Kidney (tissue), 14 donors: ENCODE measurements around the gene TSPAN11. TPM values are rescaled to one million over a fixed set of nuclear protein-coding genes. Genes with fewer than 3 reads are reported as not detected.

ENCODE experiments used
- DNase-seq, 5 donors: peaks; one replicate each; pipeline ENCODE4 v3.0.0-alpha.2; 2013 to 2020
- FAIRE-seq: peaks from 2 replicates; lab custom pipeline; 2012; peaks lifted over from hg19 to GRCh38; lab: Jason Lieb, UNC
- H3K27ac ChIP-seq, 2 donors: one replicate each; pipeline ENCODE4 v1.7.0; 2013; ENCODE audit warnings: low read depth in 2 of 2, low read length in 2 of 2, inconsistent platforms in 1 of 2
- H3K27me3 ChIP-seq: one replicate; pipeline ENCODE4 v1.7.1; 2013; ENCODE audit warnings: low read length, inconsistent platforms; ENCODE audit not compliant: control insufficient read depth, insufficient read depth
- H3K36me3 ChIP-seq, 3 donors: one replicate each; pipeline versions ENCODE4 v1.7.0 to v1.7.1; 2013; ENCODE audit warnings: low read length in 3 of 3, control low read depth in 1 of 3, inconsistent platforms in 1 of 3; ENCODE audit not compliant: insufficient read depth in 3 of 3, control insufficient read depth in 2 of 3
- H3K4me1 ChIP-seq, 3 donors: one replicate each; pipeline versions ENCODE4 v1.7.0 to v1.7.1; 2013; ENCODE audit warnings: low read length in 3 of 3, inconsistent platforms in 1 of 3, low read depth in 1 of 3; ENCODE audit not compliant: control insufficient read depth in 2 of 3, insufficient read depth in 2 of 3
- H3K4me3 ChIP-seq, 3 donors: one replicate each; pipeline versions ENCODE4 v1.7.0 to v1.8.1; 2013; ENCODE audit warnings: low read length in 3 of 3, control low read depth in 1 of 3, inconsistent platforms in 1 of 3
- H3K9ac ChIP-seq, 3 donors: one replicate each; pipeline versions ENCODE4 v1.7.0 to v1.7.1; 2013; ENCODE audit warnings: low read length in 3 of 3, control low read depth in 1 of 3, inconsistent platforms in 1 of 3
- H3K9me3 ChIP-seq, 3 donors: one replicate each; pipeline versions ENCODE4 v1.7.0 to v1.7.1; 2013; ENCODE audit warnings: low read length in 3 of 3, control low read depth in 1 of 3, inconsistent platforms in 1 of 3; ENCODE audit not compliant: control insufficient read depth in 2 of 3, insufficient read depth in 1 of 3
- intact Hi-C: fragments of 100-400 bp; cut with DNase I; formaldehyde crosslinking; loops from one replicate; pipeline ENCODE4 v1.11.1; 2022
- polyA plus RNA-seq: library from polyadenylated mRNA; stranded (reverse); fragments of 350-450 nt; fragmentation: Illumina TruSeq; extraction: RNeasy Lipid Tissue Mini Kit (QIAGEN cat#74804); gene quantifications from one replicate; pipeline ENCODE4 v1.2.3, GENCODE V29; 2014; ENCODE audit warnings: low read depth, low replicate concordance; ENCODE audit not compliant: insufficient read depth
- total RNA-seq: library from RNA; stranded (reverse); fragmentation: NEBNext Ultra II Directional; extraction: Animal tissue kit (Norgen Biotek cat#: 25700); gene quantifications from one replicate; pipeline ENCODE4 v1.2.1, GENCODE V29; 2021
- TF ChIP-seq, protein P1 (sequence below): IDR thresholded peaks from 3 replicates; pipeline ENCODE4 v1.5.1; 2012; ENCODE audit warnings: mild to moderate bottlenecking, moderate library complexity, borderline replicate concordance; ENCODE audit not compliant: insufficient read depth; ENCODE audit errors: extremely low read depth
- donor health status: control.
- donor health status: control.
- donor health status: control.
- donor health status: control.
- donor health status: control.
- donor health status: DM: yes; HTN: yes; CAD: no.
- donor health status: Normal renal cell carcinoma (clear cell type).

The TSPAN11 gene
- total and polyA plus RNA-seq, 2 donors from 2014 or later = 1.3 to 7.5 TPM

DNA sequence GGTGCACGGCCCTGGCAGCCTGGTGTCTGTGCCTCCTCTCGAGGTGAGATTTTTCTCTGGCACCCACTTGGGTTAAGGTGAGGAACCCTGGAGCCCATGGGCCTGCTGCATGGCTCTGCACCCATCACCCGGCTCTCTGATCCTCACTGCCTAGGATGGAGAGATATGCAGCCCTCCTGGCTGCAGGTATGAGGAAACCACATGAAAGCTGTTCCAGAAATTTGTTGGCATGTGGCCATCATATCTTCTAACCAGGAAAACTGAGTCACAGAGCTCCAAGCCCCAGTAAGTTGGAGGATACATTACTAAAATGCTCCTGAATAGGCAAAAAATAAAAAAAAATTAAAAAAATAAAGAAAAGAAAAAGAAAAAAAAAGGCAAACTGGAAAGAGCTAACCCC, 107.8 kb downstream of the TSPAN11 start:
- FAIRE-seq = no peak
- no peaks in the 10 kb centered on the region for H3K27me3 ChIP-seq
- H3K4me1 ChIP-seq = no peaks in the 10 kb centered on the region
- no peaks in the 10 kb centered on the region for H3K36me3 ChIP-seq
- TF ChIP-seq, protein P1, sequence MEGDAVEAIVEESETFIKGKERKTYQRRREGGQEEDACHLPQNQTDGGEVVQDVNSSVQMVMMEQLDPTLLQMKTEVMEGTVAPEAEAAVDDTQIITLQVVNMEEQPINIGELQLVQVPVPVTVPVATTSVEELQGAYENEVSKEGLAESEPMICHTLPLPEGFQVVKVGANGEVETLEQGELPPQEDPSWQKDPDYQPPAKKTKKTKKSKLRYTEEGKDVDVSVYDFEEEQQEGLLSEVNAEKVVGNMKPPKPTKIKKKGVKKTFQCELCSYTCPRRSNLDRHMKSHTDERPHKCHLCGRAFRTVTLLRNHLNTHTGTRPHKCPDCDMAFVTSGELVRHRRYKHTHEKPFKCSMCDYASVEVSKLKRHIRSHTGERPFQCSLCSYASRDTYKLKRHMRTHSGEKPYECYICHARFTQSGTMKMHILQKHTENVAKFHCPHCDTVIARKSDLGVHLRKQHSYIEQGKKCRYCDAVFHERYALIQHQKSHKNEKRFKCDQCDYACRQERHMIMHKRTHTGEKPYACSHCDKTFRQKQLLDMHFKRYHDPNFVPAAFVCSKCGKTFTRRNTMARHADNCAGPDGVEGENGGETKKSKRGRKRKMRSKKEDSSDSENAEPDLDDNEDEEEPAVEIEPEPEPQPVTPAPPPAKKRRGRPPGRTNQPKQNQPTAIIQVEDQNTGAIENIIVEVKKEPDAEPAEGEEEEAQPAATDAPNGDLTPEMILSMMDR = no peak
- H3K27ac ChIP-seq = no peak overlapping the region
- no peaks in the 10 kb centered on the region for H3K9me3 ChIP-seq
- no peak overlapping the region for H3K9ac ChIP-seq
- intact Hi-C loops = no loop called here
- no peak for DNase-seq
- no peak overlapping the region for H3K4me3 ChIP-seq

DNA sequence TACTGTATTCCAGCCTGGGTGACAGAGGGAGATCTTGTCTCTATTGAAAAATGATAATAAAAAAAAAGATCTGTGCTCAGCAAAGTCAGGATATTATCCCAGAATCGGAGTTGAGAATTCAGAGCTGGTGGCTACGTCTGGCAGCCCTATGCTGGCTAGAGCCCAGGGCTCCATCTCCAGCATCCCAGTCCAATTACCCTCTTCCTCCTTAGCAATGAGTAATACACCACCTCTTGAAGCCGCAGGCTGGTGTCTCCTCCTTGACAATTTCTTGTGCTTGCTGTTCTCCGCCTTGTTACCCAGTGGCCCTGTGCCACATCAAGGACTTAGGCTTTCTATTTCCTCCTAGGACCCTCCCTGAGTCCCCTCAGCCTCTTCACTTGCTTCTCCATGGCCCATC, 108.7 kb downstream of the TSPAN11 start:
- H3K36me3 ChIP-seq = no peaks in the 10 kb centered on the region
- no peak overlapping the region for H3K4me3 ChIP-seq
- H3K9ac ChIP-seq = no peak overlapping the region
- H3K4me1 ChIP-seq = no peaks in the 10 kb centered on the region
- H3K27me3 ChIP-seq = no peaks in the 10 kb centered on the region
- TF ChIP-seq, protein P1 = no peak
- H3K9me3 ChIP-seq = no peaks in the 10 kb centered on the region
- H3K27ac ChIP-seq = no peak overlapping the region
- intact Hi-C loops = no loop called here
- no peak for DNase-seq
- FAIRE-seq = no peak

- H3K27me3 ChIP-seq = no peaks in the 10 kb centered on the region
- no peak overlapping the region for H3K9ac ChIP-seq
- no peaks in the 10 kb centered on the region for H3K9me3 ChIP-seq
- no peaks in the 10 kb centered on the region for H3K4me1 ChIP-seq
- H3K4me3 ChIP-seq = no peak overlapping the region
- peak in 2 of 5 donors; percentile 16 to 37 for DNase-seq
- H3K27ac ChIP-seq = no peak overlapping the region
- TF ChIP-seq, protein P1 = no peak
- FAIRE-seq = no peak
- intact Hi-C loops = no loop called here
- H3K36me3 ChIP-seq = no peaks in the 10 kb centered on the region
These were observed 109.6 kb downstream of the TSPAN11 start for GRCh38 chr12:31035967-31036665.

- TF ChIP-seq, protein P1 = no peak
- Histone ChIP-seq H3K4me1 (no peaks in the 10 kb centered on the region), H3K4me3 (no peak overlapping the region), H3K36me3 (no peaks in the 10 kb centered on the region), H3K27ac (no peak overlapping the region), H3K9ac (no peak overlapping the region), H3K27me3 (no peaks in the 10 kb centered on the region), H3K9me3 (no peaks in the 10 kb centered on the region)
- DNase-seq (no peak), FAIRE-seq (no peak)
- intact Hi-C loops = no loop called here
These were observed 110.5 kb downstream of the TSPAN11 start for GRCh38 chr12:31037028-31037427.
